Suprapubic skin (tissue), 4 donors: ENCODE measurements around the gene CDK5R1. TPM values are rescaled to one million over a fixed set of nuclear protein-coding genes. Genes with fewer than 3 reads are reported as not detected.

Experiments
- DNase-seq, 2 donors: peaks; one replicate each; pipeline ENCODE4 v3.0.0-alpha.2; 2019; ENCODE audit warnings: low spot score in 2 of 2
- H3K27ac ChIP-seq: fragments of 200-600 bp; sonication (generic); one replicate; pipeline ENCODE4 v1.5.1; 2019
- H3K27me3 ChIP-seq: fragments of 200-600 bp; sonication (generic); one replicate; pipeline ENCODE4 v1.5.1; 2019
- H3K36me3 ChIP-seq: fragments of 200-600 bp; sonication (generic); one replicate; pipeline ENCODE4 v1.5.1; 2019
- H3K4me1 ChIP-seq: fragments of 200-600 bp; sonication (generic); one replicate; pipeline ENCODE4 v1.5.1; 2019
- H3K4me3 ChIP-seq: fragments of 200-600 bp; sonication (generic); one replicate; pipeline ENCODE4 v1.5.1; 2019; ENCODE audit warnings: mild to moderate bottlenecking
- H3K9me3 ChIP-seq: fragments of 200-600 bp; sonication (generic); one replicate; pipeline ENCODE4 v1.5.1; 2019
- EP300 ChIP-seq: sonication (generic); formaldehyde crosslinking; IDR thresholded peaks from one replicate; pipeline ENCODE4 v1.6.1; 2017; ENCODE audit warnings: antibody characterized with exemption
- POLR2A ChIP-seq, 2 donors: fragments of 450-650 bp; IDR thresholded peaks; one replicate each; pipeline ENCODE4 v1.6.1; 2017; ENCODE audit warnings: antibody characterized with exemption in 2 of 2, mild to moderate bottlenecking in 2 of 2, moderate library complexity in 2 of 2
- POLR2AphosphoS5 ChIP-seq, 3 donors: sonication (generic); formaldehyde crosslinking; IDR thresholded peaks; one replicate each; pipeline ENCODE4 v1.6.1; 2017; ENCODE audit warnings: antibody characterized with exemption in 3 of 3
- WGBS: methylation state at CpG from one replicate; pipeline ENCODE4 v1.1.5; 2018; 5-methylcytosine and 5-hydroxymethylcytosine counted together
- total RNA-seq, 4 donors: library from RNA; depleted of rRNA; stranded (reverse); fragments of >200 nt; gene quantifications; one replicate each; pipeline ENCODE4 v1.1.0, GENCODE V29; 2016
- TF ChIP-seq, protein P1 (sequence below), 2 donors: fragments of 200-600 bp in 1 of 2; fragments of 450-650 bp in 1 of 2; sonication (generic) in 1 of 2; IDR thresholded peaks; one replicate each; pipeline ENCODE4 v1.5.1; 2016 to 2019; ENCODE audit warnings: antibody characterized with exemption in 2 of 2, mild to moderate bottlenecking in 1 of 2, moderate library complexity in 1 of 2

CDK5R1 gene
- total RNA-seq, 4 donors from 2014 or later = 3.5 to 6.9 (median 5.5) TPM

DNA sequence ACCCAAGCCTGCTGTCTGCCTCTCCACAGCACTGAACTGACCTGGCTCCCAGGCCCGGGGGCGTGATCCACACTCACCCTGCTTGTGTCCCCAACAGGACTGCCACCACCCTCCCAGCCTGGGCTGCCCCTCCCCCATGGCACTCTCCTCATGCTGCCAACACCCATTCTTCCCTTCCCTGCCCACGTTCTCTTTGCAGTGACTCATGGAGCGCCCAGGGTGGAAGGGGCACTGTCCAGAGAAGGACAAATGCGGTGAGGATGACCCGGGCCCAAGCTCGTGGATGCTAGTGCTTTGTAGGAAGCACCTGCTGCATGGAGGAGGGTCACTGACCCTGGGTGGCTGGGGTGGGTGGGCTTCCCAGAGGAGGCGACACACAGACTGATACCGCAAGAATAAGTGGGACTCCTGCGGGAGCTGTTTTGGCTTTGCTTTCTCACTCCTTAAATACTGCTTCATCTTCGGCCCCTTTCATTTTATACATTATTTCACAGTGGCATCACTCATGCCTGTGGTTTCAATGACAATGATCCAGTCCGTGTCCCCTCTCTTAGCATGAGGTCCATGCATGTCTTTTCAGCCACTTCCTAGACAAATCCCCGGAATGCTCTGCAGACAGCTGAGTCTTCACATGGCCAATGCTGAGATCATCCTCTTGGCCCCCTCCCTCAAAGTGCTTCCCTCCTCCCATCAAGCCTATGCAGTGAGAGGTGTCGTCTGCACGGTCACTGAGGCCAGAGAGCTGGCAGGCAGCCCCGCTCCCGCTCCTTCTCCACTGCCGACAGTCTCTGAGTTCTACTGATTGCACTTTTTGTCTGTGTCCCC lies 17.6 kb downstream of the CDK5R1 start:
- TF ChIP-seq EP300 (no peak), POLR2AphosphoS5 (IDR thresholded peaks at IDR 0.05) (no peak), POLR2A (IDR thresholded peaks at IDR 0.05) (no peak)
- TF ChIP-seq, protein P1, sequence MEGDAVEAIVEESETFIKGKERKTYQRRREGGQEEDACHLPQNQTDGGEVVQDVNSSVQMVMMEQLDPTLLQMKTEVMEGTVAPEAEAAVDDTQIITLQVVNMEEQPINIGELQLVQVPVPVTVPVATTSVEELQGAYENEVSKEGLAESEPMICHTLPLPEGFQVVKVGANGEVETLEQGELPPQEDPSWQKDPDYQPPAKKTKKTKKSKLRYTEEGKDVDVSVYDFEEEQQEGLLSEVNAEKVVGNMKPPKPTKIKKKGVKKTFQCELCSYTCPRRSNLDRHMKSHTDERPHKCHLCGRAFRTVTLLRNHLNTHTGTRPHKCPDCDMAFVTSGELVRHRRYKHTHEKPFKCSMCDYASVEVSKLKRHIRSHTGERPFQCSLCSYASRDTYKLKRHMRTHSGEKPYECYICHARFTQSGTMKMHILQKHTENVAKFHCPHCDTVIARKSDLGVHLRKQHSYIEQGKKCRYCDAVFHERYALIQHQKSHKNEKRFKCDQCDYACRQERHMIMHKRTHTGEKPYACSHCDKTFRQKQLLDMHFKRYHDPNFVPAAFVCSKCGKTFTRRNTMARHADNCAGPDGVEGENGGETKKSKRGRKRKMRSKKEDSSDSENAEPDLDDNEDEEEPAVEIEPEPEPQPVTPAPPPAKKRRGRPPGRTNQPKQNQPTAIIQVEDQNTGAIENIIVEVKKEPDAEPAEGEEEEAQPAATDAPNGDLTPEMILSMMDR (IDR thresholded peaks at IDR 0.05) = no peak
- H3K27me3 ChIP-seq = no peaks in the 10 kb centered on the region
- H3K27ac ChIP-seq = peak overlapping the region; percentile 4
- H3K4me3 ChIP-seq = no peak overlapping the region
- no peaks in the 10 kb centered on the region for H3K4me1 ChIP-seq
- DNase-seq = no peak
- WGBS = 82% methylated on average over 18 of the region's 18 CpGs
- no peaks in the 10 kb centered on the region for H3K9me3 ChIP-seq
- H3K36me3 ChIP-seq = no peaks in the 10 kb centered on the region

DNA sequence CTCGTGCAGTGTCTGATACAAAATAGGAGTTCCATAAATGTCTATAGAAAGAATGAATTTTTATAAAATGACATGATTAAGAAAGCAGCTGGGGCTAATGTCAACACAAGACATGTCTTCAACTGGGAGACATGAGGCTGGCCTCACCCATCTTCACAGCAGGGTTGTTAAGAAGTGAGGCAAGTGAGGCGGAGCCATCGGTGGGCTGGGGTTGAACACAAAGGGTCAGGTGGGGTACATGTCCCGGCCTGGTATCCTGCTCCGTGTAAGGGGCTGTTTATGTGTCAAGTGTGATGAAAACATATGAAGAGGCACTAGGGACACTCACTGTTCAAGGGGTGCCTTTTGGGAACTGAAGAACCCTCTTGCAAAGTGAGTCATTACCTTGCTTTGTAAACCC lies 22.1 kb downstream of the CDK5R1 start:
- no peaks in the 10 kb centered on the region for H3K36me3 ChIP-seq
- H3K9me3 ChIP-seq = no peaks in the 10 kb centered on the region
- no peaks in the 10 kb centered on the region for H3K27me3 ChIP-seq
- no peak overlapping the region for H3K4me3 ChIP-seq
- TF ChIP-seq EP300 (no peak), POLR2A (IDR thresholded peaks at IDR 0.05) (no peak)
- DNase-seq = no peak
- no peak overlapping the region for H3K27ac ChIP-seq
- H3K4me1 ChIP-seq = no peaks in the 10 kb centered on the region
- WGBS = 96% methylated on average over 5 of the region's 5 CpGs

DNA sequence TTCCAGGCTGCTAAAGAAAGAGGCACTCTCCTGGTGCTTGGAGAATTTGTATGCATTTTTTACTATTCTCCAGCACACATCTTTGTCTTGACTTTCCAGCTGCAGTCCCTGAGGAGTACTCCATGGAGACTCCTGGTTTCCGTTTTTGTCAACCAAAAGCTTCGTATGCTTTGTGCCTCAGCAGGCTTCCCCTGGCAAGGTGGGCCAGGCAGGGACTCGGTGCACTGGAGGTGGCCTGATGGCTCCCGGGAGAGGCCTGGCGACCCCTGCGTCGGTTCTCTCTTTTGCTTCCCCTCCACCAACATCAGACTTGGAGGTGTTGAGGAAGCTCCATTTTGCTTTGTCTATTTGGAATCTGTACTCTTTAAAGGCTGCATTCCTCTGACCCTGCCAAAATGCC lies 23.7 kb downstream of the CDK5R1 start:
- WGBS = 98% methylated on average over 7 of the region's 7 CpGs
- no peak for DNase-seq
- no peaks in the 10 kb centered on the region for H3K36me3 ChIP-seq

DNA sequence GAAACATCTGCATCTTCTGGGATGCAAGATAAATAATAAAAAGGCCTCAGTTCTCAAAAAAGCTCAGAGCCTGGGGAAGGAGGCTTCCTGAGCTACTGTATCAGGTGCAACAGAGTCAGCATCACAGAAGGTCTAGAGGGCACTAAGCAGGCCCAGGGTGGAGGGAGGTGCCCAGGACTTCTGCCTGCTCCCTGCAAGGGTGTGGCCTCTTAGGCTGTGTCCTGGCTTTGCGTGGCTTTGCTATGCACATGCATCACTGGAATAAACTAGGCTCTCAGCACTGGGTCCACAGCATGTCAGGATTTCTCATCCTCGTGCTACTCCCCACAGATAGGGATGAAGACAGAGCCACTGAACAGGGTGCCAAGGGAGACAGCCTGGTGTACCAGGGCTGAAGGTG lies 25.5 kb downstream of the CDK5R1 start:
- 93% methylated on average over 2 of the region's 2 CpGs for WGBS
- no peaks in the 10 kb centered on the region for H3K4me1 ChIP-seq
- H3K9me3 ChIP-seq = no peaks in the 10 kb centered on the region
- no peak overlapping the region for H3K4me3 ChIP-seq
- H3K27ac ChIP-seq = no peak overlapping the region
- TF ChIP-seq POLR2AphosphoS5 (IDR thresholded peaks at IDR 0.05) = no peak
- no peak for TF ChIP-seq EP300
- TF ChIP-seq, protein P1 (IDR thresholded peaks at IDR 0.05) = no peak
- TF ChIP-seq POLR2A (IDR thresholded peaks at IDR 0.05) = no peak
- no peak for DNase-seq
- H3K36me3 ChIP-seq = no peaks in the 10 kb centered on the region
- H3K27me3 ChIP-seq = no peaks in the 10 kb centered on the region

More for the DNA sequence above, 23.7 kb downstream of the CDK5R1 start:
- H3K4me3 ChIP-seq = no peak overlapping the region
- no peak for TF ChIP-seq POLR2AphosphoS5 (IDR thresholded peaks at IDR 0.05)
- no peak for TF ChIP-seq EP300
- TF ChIP-seq POLR2A (IDR thresholded peaks at IDR 0.05) = no peak
- TF ChIP-seq, protein P1 (IDR thresholded peaks at IDR 0.05) = no peak
- no peaks in the 10 kb centered on the region for H3K4me1 ChIP-seq
- H3K9me3 ChIP-seq = no peaks in the 10 kb centered on the region
- H3K27me3 ChIP-seq = no peaks in the 10 kb centered on the region
- H3K27ac ChIP-seq = no peak overlapping the region

DNA sequence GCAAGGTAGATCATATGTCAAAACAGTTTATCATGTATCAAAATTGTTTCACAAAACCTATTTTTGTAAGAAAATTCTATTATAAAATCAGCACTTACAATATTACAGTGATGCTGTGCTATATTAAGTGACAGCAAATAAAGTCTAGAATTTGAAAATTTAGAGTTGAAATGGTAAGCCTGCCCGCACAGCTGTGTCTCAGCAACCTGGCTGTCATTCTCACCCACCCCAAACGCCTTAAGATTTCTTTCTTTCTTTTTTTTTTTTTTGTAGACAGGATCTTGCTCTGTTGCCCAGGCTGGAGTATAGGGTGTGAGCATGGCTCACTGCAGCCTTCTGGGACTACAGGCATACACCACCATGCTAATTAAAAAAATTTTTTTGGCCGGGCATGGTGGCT lies 26.8 kb downstream of the CDK5R1 start:
- TF ChIP-seq EP300 (no peak), POLR2AphosphoS5 (IDR thresholded peaks at IDR 0.05) (no peak), POLR2A (IDR thresholded peaks at IDR 0.05) (no peak)
- TF ChIP-seq, protein P1 (IDR thresholded peaks at IDR 0.05) = no peak
- no peaks in the 10 kb centered on the region for H3K36me3 ChIP-seq
- 89% methylated on average over 3 of the region's 3 CpGs for WGBS

More for the DNA sequence above, 26.8 kb downstream of the CDK5R1 start:
- no peaks in the 10 kb centered on the region for H3K9me3 ChIP-seq
- no peaks in the 10 kb centered on the region for H3K4me1 ChIP-seq
- no peak overlapping the region for H3K27ac ChIP-seq
- peak in 1 of 2 donors; percentile 2 for DNase-seq
- H3K4me3 ChIP-seq = no peak overlapping the region
- no peaks in the 10 kb centered on the region for H3K27me3 ChIP-seq
